ENCODE measurements around the gene DIRAS1.

The DIRAS1 gene, protein sequence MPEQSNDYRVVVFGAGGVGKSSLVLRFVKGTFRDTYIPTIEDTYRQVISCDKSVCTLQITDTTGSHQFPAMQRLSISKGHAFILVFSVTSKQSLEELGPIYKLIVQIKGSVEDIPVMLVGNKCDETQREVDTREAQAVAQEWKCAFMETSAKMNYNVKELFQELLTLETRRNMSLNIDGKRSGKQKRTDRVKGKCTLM

DNA sequence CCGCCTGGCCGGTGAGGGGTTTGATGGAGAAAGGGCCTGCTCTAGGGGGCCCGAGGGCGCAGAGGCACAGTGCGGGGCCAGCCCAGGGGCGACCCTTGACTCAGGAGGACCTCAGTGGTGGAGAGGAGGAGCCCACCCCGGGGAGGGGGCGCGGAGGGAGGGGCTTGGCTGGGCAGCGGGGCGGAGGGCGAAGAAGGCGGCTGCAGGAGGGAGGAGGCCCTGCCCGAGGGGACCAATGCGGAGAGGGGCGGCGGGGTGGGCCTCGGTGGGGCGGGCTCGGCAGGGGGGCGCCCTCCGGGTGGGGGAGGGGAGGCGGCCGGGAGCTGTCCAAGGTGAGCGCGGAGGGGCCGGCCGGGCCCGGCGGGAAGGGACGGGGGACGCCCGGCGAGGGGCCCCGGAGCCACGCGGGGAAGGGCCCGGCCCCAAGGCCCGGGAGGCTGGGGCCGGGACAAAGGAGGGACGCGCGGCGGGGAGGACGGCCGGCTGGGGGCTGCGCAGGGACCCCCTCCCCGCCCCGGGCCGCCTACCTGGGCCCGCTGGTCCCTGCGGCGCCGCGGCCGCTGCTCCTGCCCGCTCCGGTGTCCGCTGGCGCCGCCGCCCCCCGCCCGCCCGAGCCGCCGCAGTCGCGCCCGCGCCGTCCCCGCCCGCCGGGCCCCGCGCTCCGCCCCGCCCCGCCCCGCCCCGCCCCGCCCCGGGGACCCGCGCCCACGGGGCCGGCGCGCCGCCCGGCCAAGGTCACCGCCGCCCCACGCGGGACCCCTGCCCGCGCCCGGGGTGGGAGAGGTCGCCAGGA, at the start of gene DIRAS1:
Gene DIRAS1 (minus strand): TSS at position 596 of the 793 bp plus-strand sequence. CDS start 3,566 bp downstream, outside the sequence.
- no peak for DNase-seq

- DNase-seq, result no peak
Observed at GRCh38 chr19:2770055-2771013, 49.2 kb upstream of the DIRAS1 start.

- no peak for DNase-seq
Observed at GRCh38 chr19:2769218-2769617, 48.0 kb upstream of the DIRAS1 start.

GRCh38 chr19:2768365-2769132, 47.4 kb upstream of the DIRAS1 start:
- no peak for DNase-seq

- no peak for DNase-seq
Observed at GRCh38 chr19:2767688-2768087, 46.5 kb upstream of the DIRAS1 start.

- DNase-seq, result no peak
Observed at GRCh38 chr19:2766594-2767372, 45.6 kb upstream of the DIRAS1 start.

GRCh38 chr19:2765376-2765775, 44.2 kb upstream of the DIRAS1 start:
- no peak for DNase-seq

- no peak for DNase-seq
Observed at GRCh38 chr19:2764945-2765344, 43.8 kb upstream of the DIRAS1 start.

DNA sequence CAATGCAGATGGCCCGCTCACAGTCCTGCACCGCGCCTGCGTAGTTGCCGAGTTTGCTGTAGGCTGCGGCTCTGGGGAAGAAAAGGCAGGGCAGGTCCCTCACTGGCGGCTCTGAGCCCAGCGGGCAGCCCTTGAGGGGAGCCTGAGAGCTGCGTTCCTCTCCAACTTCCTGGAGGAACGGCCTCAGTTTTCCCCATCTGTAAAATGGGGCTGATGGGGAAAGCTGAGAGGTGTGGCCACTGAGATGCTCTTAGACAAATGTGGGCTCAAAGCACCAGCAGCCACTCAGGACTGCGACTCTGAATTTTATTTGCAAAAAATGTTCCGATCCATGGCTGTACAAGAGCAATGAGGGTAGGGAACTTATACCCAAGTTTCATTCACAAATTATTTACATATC, 42.5 kb upstream of the DIRAS1 start:
- DNase-seq, result no peak

GRCh38 chr19:2762783-2763496, 41.8 kb upstream of the DIRAS1 start:
- no peak for DNase-seq

- DNase-seq, result no peak
Observed at GRCh38 chr19:2761876-2762782, 41.0 kb upstream of the DIRAS1 start.

DNA sequence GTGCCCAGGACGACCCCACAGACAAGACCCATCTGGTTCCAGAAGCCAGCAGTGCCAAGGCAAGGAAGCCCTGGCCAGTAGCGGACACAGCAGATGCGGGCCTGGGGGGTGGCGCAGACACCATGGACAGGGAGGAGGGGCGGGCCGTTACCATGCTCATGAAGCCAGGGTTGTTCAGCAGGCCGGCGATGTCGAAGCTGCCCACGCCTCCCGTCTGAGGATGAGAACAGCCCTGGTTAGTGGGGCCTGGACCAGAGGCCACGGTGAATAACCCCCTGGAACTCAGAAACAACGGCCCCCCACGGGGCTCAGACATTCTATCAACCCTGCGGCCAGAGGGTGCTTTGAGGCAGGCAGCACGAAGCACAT, 40.1 kb upstream of the DIRAS1 start:
- DNase-seq, result no peak

- no peak for DNase-seq
Observed at GRCh38 chr19:2759965-2760364, 38.8 kb upstream of the DIRAS1 start.

DNA sequence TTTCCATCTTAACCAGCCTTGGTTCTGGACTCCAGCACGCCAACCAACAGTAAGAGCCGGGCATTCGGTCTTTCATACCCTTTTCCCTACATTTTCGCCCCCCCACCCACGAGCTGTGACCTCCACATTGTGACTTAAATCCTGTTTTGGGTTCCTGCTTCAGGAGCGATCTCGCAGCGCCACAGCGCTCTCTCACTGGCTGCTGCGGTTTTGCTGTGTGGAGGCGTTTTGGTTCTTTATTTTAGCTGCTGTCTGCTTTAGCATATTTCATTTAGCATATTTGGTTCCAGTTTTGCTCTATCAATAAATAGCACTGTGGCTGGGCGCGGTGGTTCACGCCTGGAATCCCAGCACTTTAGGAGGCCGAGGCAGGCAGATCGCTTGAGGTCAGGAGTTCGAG, 38.2 kb upstream of the DIRAS1 start:
- no peak for DNase-seq

DNA sequence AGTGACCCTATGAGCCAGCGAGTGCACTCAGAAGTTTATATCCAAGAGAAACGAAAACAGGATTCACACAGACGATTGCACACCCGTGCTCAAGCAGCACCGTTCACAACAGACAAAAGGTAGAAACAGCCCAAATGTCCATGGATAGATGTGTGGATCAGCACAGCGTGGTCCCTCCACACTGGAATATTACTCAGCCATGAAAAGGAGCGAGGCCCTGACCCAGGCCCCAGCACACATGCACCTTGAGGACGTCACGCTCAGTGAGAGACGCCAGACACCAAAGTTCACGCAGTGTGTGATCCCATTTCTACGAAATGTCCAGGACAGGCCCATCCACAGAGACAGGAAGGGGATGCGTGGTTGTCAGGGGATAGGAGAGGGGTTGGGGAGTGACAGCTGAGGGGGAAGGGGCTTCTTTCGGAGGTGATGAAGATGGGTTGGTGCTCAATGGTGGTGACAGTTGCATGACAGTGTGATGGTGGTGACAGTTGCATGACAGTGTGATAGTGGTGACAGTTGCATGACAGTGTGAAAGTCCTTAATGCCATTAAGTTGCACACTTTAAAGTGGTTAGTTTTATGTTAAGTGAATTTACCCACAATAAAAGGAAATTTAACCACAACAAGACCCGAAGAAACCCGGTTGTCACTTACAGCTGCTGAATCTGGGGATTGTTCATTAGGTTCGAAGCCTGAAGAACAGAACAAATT, 37.6 kb upstream of the DIRAS1 start:
- no peak for DNase-seq

DNA sequence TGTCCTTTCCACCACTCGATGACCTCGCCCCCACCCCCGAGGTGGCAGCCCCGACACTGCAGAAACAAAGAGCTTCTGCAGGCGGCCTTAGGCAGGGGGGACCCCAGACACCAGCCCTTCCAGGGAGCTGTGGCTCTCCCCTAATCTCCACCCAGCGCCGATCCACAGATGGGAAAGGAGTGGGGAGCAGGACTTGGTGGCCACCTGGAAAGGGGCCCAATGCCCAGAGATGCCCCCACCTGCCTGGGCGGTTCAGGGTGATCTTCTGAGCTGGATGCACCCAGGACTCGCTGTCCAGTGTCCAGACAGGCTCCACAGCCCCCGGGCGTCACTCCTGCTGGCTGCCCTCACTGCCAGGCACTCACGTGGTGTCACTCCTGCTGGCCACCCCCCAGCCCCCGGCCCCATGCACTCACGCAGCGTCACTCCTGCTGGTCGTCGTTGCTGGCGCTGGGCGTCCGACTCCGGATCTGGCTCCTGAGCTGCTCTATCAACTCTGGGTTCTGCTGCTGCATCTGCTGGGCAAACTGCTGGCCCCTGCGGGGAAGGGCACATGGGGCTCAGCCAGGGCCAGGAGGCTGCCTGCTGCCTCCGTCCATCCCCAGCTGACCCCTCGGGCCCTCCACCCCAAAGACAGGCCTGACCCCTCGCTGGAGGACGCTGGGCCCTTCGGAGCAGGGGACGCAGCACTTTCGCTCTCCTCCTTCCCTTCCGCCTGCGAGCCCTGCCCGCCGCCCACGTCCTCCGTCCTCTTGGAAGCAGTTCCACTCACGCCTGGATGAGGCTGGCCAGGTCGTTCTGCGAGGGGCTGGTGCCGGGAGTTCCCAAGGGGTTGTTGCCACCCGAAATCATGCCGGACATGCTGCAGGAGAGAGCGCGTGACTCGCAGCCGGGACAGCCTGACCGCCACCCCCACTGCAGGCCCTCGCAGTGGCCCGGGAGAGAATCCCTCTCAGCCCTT, 36.0 kb upstream of the DIRAS1 start:
- DNase-seq, result no peak

DNA sequence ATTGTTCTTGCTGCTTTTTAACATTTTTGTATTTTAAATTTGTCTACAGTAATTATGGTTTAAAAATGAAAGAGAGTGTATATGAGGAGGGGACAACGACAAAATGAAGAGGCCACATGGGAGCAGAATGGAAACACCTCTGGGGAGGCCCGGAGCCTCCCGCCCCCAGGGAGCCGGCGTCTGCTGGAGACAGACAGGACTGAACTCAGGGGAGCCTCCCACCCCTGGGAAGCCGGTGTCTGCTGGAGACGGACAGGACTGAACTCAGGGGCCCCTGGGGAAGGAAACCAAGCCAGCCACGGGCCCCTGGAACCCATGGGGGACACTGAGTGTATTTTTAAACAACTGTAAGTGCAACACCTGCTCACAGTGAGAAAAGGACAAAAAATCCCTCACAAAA, 35.3 kb upstream of the DIRAS1 start:
- DNase-seq, result no peak

DNA sequence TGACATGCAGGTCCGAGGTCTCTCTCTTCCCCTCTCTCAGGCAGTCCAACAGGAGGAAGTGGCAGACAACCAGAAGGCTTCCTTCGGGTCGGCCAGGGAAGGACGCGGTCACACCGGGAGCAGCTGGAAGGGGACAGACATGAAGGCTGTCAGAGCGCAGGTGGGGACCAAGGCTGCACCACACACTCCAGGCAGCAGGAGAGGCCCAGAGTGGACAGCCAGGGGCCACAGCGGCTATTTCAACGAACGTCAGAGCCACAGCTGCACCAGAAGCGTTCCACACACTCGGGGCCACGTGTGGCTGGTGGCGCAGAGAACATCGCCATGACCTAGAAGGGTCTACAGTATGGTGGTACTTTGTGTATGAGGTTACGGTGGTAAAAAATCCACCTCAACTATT, 34.6 kb upstream of the DIRAS1 start:
- no peak for DNase-seq

DNA sequence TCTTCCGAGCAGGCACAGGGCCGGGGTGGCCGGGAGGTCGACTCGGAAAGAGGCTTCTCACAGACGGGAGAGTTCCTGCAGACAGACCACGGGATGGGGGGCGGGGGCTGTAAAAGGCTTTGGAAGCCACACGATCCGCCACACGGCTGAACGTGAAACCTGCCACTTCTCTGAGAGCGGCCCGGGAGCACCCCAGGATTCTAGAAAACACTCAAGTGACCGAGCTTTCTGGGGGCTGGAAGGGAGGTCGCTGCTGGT, 34.2 kb upstream of the DIRAS1 start:
- DNase-seq, result no peak

All from activated T-cell treated with anti-CD3 and anti-CD28 coated beads, Interleukin-2, amount 50 U/mL, for 48 hours (primary cell).